Measurements from ENCODE around the gene LYST.
"Not testable (repeated sequence)": the region's sequence is repeated elsewhere in the genome, so short reads cannot be mapped to it uniquely, and the experiment has no call there.

LYST gene

GRCh38 chr1:235861857-235862256 lies 4.8 kb downstream of the LYST start:
- no peak for DNase-seq (ENCODE audit: low spot score)

DNA sequence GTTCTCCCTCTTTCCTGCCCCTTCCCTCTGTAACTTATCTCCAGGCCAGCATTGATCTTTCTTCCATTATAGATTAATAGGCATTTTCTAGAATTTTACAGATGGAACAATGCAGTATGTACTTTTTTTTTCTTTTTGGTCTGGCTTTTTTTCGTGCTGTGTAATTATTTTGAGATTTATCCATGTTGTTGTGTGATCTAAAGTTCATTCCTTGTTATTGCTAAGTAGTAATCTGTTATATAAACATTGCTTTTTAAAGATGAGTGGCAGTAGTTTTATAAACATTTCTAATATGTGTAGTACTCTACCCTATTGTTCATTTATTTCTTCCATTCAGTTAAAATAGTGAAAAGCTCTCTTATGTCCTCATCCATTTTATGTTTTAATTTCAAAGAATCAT lies 5.9 kb downstream of the LYST start:
- DNase-seq (ENCODE audit: low spot score): no peak

GRCh38 chr1:235859789-235860188 lies 6.9 kb downstream of the LYST start:
- DNase-seq (ENCODE audit: low spot score): no peak

GRCh38 chr1:235858766-235859165 lies 7.9 kb downstream of the LYST start:
- no peak for DNase-seq (ENCODE audit: low spot score)

- no peak for DNase-seq (ENCODE audit: low spot score)
Measured at GRCh38 chr1:235857756-235858155, 8.9 kb downstream of the LYST start.

- no peak for DNase-seq (ENCODE audit: low spot score)
Measured at GRCh38 chr1:235855811-235856429, 10.8 kb downstream of the LYST start.

- no peak for DNase-seq (ENCODE audit: low spot score)
Measured at GRCh38 chr1:235854347-235854746, 12.4 kb downstream of the LYST start.

DNA sequence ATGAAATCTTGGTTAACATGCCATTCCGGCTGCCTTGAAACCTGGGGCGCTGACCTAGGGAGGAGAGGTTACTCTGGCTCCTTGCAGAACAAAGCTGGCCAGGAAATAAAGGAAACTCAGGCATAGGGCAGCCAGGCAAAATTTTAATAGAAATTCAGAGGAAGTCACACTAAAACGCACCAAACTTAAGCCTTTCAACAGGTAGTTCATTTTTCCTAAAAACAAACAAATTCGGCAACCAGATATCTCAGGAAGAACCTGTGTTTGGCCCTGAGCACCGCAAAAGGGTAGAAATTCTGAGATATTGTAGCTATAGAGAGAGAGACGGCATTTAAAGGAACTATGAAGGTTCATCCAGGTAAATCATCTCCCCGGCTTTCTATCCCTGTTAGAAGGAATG lies 13.1 kb downstream of the LYST start:
- no peak for DNase-seq (ENCODE audit: low spot score)

DNA sequence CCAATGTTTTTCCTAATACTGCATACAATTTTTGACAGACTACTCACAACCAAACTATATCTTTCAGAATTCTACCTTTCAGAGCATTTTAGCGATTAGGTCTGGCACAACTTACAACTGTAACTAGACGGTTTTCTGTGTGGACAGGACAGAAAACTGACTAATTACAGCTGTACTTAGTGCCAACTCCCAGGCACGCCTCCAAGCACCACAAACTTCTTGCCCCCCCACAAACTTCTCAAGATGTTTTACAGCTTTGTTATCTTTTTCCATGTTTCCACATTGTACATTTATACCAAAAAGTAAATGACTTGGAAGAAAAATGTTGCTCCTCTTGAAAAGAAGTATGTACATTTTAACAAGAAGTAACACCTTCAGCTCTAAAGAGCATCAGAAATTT lies 13.8 kb downstream of the LYST start:
- DNase-seq (ENCODE audit: low spot score): no peak

DNA sequence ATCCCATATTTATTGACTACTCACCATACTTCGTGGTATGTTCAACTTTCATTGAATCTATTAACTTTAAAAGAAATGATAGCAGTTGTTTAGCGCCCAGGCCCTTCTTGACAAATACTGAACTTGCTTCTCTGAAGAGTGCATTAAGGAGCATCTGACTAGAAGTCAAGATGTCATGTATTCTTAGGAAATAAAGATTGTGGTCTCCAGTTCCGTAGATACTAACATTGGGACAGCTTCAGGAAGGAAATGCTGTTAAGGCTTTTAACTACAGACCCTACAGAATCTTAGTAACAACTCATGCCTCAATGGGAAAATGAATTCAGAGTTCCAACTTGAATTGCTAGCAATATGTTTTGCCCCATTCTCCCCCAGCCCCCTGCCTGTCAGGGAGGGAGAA lies 14.8 kb downstream of the LYST start:
- no peak for DNase-seq (ENCODE audit: low spot score)

GRCh38 chr1:235848251-235848650 lies 18.5 kb downstream of the LYST start:
- not testable (repeated sequence) for DNase-seq (ENCODE audit: low spot score)

DNA sequence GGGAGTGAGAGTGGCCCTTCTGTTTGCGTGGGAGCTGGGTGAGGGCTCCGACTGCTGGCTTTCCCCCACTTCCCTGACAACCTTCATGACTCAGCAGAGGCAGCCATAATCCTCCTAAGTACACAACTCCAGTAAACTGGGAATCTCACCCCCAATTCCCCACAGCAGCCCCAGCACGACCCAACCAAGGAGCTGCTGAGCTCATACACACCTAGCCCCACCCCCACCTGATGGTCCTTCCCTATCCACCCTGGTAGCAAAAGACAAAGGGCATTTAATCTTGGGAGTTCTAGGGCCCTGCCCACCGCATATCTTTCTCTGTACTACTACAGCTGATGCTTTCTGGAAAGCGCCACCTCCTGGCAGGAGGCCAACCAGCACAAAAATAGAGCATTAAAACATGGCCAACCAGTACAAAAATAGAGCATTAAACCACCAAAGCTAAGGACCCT lies 21.0 kb downstream of the LYST start:
- DNase-seq (ENCODE audit: low spot score): not testable (repeated sequence)

DNA sequence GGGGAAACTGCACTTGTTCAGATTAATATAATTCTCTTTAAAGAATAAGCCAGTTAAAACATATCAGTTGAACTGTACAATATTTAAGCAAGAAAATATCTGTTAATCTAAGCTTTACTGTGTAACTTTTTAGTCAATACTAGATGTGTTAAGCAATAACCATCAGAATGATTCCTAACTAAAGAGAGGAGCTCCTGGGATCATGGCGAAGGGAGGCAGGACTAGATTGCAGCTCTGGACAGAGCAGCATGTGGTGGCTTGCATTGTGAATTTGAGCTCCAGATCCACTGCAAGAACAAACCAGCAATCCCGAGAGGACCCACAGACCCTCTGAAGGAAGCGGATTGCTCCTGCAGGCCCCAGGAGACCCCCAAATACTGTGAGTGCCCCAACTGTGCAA lies 21.9 kb downstream of the LYST start:
- no peak for DNase-seq (ENCODE audit: low spot score)

- peak; percentile 21 for DNase-seq (ENCODE audit: low spot score)
Measured at GRCh38 chr1:235843461-235843961, 23.2 kb downstream of the LYST start.

DNA sequence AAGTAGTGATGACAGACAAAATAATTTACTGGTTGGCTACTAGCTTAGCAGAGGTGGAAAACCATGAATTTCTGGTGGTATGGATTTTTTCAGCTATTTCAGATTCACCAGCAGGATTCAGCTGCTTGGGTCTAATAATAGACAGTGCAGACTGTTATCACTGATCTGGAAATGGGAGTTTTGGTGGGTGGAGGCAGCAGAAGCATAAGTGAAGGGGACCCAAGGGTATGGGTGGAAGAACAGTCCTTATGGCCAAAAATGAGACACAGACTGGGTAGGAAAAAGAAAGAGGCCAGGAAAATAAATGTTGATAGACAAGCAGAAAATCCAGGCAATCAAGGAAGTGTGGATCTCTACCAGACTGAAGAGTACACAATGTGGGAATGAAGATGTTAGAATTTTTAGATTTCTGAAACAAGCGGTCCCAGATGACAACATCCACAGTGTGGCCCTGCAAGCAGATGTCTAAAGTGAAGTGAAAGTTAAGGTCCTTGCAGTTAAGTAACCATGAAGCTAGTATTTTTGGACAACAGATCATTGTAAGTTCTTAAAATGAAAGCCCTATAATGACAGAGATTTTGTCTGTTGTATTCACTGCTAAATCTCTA lies 24.7 kb downstream of the LYST start:
- DNase-seq (ENCODE audit: low spot score): no peak

DNA sequence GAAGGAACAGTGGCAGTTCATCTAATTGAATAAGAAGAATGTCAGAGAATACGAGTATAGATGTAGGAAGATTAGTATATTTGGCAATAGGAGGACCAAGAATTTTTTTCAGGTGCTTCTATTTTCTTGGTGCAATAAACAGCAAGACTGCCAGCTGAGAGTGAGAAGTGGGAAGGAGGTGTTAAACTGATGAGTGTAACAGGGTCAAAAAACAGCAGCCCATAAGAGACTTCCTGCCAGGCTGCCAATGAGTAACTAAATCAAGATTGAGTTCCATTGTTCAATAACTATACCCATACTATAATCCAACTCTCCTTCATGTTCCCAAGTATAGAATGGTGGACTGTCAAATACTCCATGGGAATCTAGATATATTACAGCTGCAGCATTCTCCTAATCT lies 28.7 kb downstream of the LYST start:
- no peak for DNase-seq (ENCODE audit: low spot score)

DNA sequence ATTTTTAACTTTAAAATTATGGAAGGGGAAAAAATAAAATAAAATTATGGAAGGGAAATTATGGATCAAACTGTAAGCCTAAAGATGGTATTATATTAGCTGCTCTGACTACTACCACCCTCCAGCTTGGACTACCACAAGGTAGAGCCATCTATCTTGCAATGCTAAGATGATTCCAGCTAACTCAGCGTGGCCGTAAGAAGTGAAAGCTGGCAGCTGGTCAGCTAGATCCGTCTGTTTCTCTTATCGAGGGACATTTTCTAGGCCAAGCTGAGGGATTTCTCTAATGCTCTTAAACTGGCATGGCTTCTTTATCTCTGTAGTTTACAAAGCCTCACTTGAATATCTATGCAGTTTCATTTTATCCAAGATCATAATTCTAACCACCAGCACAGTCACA lies 31.5 kb downstream of the LYST start:
- DNase-seq (ENCODE audit: low spot score): no peak

- no peak for DNase-seq (ENCODE audit: low spot score)
Measured at GRCh38 chr1:235834620-235835019, 32.1 kb downstream of the LYST start.

DNA sequence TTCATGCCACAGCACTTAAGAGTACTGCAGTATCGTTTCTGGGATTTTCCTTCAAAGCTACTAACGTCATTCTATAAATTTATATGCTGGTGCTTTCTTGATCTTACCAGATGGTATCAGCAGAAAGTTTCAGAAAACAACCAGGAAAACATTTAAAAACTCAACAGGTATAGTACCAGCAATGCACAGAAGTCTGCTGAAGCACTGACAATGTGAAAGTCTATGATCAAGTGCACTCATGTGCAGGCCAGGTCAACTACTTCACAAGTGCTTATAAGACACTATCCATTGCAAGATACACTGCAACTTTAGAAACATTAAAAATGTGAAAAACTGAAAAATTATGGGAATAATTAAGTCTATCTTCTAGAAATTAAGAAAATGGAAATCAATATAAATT lies 34.7 kb downstream of the LYST start:
- DNase-seq (ENCODE audit: low spot score): no peak

GRCh38 chr1:235831148-235831547 lies 35.6 kb downstream of the LYST start:
- DNase-seq (ENCODE audit: low spot score): no peak

DNA sequence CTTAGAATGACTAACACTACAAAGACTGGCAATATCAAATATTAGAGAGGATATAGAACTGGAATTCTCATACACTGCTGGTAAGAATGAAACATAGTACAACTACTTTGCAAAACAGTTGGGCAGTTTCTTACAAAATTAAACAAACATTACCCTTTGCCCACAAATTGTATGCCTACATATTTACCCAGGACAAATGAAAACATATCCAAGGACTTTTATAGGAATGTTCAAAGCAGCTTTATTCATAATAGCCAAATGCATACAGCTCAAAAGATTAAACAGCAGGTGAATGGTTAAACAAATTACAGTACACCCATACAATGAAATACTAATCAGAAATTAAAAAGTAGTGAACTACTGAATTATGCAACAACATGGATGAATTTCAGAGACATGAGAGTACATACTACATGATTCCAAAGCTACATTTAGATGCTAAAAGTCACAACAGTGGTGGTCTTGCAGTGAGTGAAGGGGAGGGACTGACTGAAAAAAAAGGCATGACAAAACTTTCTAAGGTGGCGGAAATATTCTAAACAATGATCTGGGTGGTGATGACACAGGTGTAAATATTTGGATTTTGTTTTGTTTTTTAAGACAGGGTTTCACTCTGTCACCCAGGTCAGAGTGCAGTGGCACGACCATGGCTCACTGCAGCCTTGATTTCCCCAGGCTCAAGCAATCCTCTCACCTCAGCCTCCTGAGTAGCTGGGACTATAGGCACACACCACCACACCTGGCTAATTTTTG lies 40.4 kb downstream of the LYST start:
- no peak for DNase-seq (ENCODE audit: low spot score)

DNA sequence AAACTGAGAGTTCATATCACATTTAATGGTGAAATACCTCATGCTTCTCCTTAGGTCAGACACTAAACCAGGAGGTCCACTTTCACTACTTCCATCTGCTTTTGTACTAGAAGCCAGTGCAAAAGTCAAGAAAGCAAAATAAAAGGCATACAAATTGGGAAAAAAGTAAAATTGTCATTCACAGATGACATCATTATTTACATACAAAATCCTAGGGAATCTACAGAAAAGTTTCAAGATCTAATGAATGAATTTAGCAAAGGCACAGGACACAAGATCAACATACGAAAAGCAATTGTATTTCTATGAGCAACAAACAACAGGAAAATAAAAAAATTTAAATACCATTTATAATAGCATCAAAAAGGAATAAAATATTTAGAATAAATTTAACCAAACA lies 41.5 kb downstream of the LYST start:
- DNase-seq (ENCODE audit: low spot score): no peak

DNA sequence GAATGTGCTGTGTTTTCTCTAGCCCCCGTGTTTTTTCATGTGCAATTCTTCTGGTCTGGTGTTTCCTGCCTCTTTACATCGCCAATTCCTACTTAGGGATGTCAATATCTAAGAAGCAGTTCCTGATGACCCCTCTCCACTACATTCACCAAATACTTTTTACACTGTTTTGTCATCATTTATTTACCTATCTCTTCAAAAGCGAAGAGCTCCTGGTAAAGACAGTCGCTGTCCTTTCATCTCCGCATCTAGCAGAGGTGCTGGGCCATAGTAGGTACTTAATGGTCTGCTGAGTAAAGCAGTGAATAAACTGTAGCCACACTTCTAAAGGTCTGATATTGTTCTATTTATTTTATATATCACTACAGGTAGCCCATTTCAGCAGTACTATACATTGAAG lies 43.0 kb downstream of the LYST start:
- DNase-seq (ENCODE audit: low spot score): no peak
